ENCODE data around the gene KRTAP4-7.

GRCh38 chr17:41076788-41077187 is 7.2 kb upstream of the KRTAP4-7 start:
- TF ChIP-seq POLR2A (IDR thresholded peaks at IDR 0.05; ENCODE audit: borderline replicate concordance, extremely low read depth, insufficient read depth, insufficient read length) = no peak
- no peak for TF ChIP-seq ZNF274 (IDR thresholded peaks at IDR 0.05; ENCODE audit: low read depth, low read length)
- no peak for TF ChIP-seq CTCF (IDR thresholded peaks at IDR 0.05 in 2 of 3, conservative IDR thresholded peaks at IDR 0.05 in 1 of 3; ENCODE audit: borderline replicate concordance in 1 of 3, insufficient read depth in 1 of 3, low read depth in 2 of 3, low read length in 2 of 3)
- no peak for TF ChIP-seq RAD21 (IDR thresholded peaks at IDR 0.05; ENCODE audit: low read depth)
- TF ChIP-seq CEBPB (IDR thresholded peaks at IDR 0.05; ENCODE audit: low read depth) = no peak
- no peak for TF ChIP-seq EZH2 (IDR thresholded peaks at IDR 0.05)
- TF ChIP-seq POLR2AphosphoS5 (IDR thresholded peaks at IDR 0.05; ENCODE audit: low read depth, low read length) = no peak

Measured in HCT116 (cell line).